HK-2 (cell line): Measurements from ENCODE around the gene SELENON.

ENCODE experiments used
- DNase-seq: peaks from one replicate; pipeline ENCODE4 v3.0.0-alpha.2; 2018; ENCODE audit not compliant: unreplicated experiment

The SELENON gene

GRCh38 chr1:25809929-25810328 is 9.9 kb downstream of the SELENON start:
- no peak for DNase-seq

- peak; percentile 72 for DNase-seq
Observed at GRCh38 chr1:25810341-25811299, 10.6 kb downstream of the SELENON start.

GRCh38 chr1:25811384-25812082 is 11.5 kb downstream of the SELENON start:
- no peak for DNase-seq

DNA sequence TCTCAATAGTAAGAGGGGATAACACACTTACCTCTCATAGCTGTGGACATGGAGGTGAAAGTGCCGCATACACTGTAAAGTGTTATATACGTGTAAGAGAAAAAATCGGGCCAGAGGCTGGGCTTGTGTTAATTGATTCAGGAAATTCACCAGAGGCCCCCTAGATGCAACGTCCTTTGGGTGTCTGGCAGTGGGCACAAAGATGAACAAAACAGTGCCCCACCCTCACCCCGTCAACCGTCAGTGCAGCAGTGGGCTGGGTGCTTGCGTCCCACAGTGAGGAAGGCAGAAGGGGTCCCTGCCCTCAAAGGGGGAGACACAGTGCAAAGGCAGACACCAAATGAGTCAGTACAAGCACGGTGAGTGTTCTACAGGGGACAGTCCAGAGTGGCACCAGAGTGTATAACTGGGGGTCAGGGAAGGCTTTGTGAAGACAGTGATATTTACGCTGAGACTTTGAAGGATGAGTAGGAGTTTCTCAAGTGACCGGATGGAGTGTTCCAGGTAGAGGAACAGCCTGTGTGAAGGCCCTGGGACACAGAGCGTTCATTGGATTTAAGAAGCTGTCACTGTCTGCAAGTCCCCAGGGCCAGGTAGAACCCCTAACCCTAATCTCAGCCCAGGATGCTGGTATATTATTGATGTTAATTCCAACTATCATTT is 13.2 kb downstream of the SELENON start:
- no peak for DNase-seq

DNA sequence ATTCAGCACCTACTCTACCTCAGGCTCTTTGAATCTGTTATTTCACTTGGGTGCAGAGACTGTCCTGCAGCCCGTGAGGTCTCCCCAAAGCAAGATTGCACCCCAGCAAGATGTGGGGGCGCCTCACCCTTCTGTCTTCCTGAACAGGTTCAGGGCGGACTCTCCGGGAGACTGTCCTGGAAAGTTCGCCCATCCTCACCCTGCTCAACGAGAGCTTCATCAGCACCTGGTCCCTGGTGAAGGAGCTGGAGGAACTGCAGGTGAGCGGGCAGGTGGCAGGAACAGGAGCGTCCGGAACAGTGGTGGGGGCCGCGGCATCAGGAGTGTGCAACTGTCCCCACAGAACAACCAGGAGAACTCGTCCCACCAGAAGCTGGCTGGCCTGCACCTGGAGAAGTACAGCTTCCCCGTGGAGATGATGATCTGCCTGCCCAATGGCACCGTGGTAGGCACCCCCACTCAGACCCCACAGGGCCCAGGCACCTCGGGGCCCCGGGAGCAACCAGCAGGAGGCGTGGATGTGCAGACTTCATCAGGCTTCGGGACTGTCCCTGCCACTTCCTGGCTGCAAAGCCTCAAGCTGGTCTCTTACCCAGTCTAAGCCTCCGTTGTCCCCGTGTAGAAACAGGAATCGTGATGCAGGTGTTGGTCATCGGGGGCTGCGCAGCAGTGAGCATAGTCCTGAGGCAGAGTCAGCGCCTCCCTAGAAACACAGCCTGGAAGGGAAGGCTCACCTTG is 13.9 kb downstream of the SELENON start:
- DNase-seq, result no peak

DNA sequence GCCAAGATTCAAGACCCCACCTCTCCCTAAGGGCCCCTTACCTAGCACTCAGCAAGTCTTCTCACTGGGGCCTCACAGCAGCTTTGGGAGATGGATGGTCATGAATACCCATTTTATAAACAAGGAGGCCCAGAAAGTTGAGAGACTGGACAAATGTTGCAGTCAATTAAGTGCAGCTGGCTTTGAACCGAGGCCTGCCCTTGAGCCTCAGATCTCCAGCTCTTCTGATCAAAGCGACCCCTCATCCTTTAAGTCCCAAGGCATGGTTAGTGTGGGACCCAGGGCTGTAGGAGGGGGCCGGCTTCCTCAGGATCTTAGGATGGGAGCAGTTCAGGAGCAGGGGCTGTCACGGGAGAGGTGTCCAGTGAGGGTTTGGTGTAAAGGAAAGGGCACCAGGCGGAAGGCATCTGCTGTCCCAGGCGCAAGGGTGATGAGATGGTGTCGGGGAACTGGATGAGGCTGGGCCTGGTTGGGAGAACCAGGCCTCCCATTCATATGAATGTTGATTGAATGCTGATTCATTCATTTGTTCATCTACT is 14.6 kb downstream of the SELENON start:
- no peak for DNase-seq

DNA sequence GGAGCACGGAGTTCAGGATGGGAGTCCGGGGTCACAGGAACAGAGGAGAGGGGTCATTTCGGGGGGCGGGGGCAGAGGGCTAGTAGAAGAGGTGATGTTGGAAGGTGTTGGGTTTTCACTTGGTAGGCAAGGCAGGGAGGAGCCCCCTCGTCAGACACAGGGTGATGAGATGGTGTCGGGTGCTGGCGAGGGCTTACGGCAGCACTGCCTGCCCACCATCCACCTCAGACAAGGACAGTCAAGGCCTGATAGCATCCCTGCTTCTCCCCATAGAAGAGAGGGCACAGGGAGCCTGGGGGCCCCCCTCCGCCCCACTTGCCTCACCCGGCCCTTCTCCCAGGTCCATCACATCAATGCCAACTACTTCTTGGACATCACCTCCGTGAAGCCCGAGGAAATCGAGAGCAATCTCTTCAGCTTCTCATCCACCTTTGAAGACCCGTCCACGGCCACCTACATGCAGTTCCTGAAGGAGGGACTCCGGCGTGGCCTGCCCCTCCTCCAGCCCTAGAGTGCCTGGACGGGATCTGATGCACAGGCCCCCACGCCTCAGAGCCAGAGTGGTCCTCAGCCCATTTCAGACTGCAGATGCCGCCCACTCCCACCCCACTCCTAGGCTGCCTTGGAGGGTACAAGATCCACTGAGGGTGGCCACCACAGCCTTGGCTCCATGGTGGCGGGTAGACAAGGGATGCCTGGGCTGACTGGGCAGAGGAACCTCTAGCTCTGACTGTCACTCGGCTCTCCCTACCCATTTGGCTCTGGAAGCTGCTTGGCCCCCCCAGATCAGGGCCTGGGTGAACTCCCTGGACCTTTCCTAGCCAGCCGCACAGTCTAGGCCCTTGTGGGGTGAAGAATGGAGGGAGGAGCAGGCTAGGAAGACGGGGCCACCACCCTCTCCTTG is 15.5 kb downstream of the SELENON start:
- no peak for DNase-seq

DNA sequence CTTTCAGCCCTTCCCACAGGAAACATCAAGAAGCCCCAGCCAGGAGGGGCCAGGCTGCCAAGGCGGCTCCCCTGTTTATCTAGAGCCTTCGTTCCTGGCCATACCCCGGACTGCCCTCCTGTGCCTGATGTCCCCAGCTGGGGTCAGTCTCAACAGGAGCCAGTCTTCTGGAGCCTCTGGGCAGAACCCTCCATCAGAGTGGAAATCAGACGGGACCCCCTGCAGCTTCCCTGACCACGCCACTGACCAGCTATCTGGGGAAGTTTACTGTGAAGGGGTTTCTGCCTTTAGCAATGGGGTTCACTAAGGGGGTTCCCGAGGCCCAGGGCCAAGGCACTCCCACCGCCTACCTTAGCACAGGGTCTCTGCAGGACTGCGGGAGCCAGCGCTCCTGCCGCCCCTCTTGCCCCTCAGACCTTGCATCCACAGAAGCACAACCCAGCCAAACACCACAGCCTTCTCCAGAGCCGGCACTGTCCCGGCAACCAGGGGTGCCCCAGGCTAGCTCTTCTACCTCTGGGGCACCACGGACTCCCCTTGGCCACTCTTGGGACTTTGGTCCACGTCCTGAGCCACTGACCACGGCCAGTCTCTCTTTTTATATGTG is 16.2 kb downstream of the SELENON start:
- DNase-seq, result no peak

DNA sequence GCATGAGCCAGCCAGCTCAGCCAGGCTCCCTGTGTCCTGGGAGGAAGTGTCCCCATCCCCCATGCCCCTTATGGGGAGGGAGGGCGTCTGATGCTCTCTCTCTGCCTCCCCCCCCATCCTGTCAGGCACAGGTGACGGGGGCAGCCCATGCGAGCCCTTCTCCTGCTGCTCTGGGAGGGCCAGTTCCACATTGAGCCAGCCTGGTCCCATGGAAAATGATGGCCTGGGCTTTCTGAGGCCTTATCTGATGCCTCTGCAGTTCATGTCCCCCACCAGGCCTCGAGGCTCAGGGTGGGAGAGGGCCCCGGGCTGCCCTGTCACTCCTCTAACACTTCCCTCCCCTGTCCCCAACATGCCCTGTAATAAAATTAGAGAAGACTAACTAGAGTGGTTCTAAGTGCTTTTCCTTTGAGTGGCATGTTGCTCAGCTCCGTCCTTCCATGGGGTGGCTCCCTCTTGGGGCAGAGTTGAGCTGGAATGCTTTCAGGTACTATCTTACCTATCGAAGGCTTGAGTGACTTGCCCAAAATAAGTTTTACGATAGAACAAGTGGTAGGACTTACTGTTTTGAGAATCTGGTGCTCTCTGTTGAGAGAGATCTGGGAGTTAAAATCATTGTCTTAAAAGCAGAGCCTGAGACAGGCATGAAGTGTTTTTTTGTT is 18.0 kb downstream of the SELENON start:
- DNase-seq, result no peak

GRCh38 chr1:25818569-25818968 is 18.6 kb downstream of the SELENON start:
- no peak for DNase-seq

- DNase-seq, result peak; percentile 93
Observed at GRCh38 chr1:25819491-25820246, 19.7 kb downstream of the SELENON start, which contains the start of gene MTFR1L. MTFR1L (plus strand) TSS chr1:25819954; CDS start chr1:25823105, 3,151 bp downstream.

DNA sequence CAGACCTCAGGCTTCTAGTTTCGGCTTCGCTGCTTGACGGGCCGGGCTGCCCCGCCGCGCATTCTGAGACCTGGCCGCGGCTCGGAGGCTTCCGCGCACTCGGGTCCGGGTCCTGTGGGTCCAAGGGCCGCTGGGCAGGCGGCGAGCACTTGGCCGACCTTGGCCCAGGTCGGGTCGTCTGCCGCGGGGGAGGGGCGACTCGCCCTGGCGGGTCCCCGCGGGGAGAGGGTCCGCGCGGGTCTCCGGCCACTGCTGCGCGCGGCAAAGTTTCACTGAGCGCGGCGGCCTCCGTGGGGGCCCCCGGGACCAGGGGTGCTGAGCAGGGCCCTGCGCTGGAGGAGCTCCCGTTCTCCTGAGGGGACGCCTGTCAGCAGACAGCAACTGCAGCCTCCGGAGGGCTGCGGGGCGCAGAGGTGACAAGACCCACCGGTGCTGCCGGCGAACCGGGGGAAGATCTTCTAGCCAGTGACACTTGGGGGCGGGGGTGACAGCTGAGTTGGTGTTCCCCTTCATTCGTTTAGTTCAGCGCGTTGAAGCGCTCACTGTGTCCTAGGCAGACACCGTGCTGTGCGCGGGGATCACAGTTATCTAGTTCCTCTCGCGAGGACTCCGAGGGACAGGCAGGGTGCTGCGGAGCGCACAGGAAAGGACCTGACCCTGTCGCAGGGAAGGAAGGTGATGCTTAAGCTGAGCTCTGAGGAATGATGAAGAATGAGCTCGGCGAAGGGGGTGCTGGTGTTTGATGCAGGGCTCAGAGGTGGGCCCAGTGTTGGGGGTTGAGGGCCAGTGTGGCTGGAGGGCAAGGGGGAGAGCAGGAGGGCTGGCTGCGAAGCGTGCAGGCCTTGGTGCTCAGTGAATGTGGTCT is 20.5 kb downstream of the SELENON start:
- peak; percentile 74 for DNase-seq

DNA sequence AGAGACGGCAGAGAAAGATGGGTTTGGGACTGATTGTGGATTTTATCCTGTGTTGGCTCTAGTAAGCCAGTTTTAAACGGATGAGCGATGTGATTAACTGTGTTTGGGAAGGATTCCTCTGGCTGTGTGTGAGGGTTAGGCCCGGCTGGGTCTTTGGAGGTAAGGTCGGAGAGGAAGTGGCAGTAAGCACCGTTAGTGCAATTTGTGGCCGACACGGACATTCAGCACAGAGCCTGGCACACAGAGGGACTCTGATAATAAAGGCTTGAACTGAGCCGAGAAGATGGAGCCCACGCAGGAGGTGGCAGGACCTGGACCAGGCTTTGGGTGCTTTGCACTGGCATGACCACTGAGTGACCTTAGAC is 21.1 kb downstream of the SELENON start:
- DNase-seq, result no peak

GRCh38 chr1:25821630-25822091 is 21.7 kb downstream of the SELENON start:
- no peak for DNase-seq

GRCh38 chr1:25825605-25826004 is 25.6 kb downstream of the SELENON start:
- DNase-seq, result no peak

DNA sequence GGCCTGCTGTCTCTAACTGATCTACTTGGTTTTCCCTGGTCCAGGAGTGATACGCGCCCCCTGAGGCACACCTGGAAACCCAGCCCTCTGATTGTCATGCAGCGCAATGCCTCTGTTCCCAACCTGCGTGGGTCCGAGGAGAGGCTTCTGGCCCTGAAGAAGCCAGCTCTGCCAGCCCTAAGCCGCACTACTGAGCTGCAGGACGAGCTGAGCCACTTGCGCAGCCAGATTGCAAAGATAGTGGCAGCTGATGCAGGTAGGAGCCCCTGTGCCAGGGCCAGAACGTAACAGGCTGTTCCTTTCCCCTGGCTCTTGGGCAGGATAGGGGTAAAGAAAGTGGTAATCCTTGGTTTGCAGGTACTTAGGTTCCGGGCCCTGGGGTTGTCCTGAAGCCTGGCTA is 26.6 kb downstream of the SELENON start:
- no peak for DNase-seq

DNA sequence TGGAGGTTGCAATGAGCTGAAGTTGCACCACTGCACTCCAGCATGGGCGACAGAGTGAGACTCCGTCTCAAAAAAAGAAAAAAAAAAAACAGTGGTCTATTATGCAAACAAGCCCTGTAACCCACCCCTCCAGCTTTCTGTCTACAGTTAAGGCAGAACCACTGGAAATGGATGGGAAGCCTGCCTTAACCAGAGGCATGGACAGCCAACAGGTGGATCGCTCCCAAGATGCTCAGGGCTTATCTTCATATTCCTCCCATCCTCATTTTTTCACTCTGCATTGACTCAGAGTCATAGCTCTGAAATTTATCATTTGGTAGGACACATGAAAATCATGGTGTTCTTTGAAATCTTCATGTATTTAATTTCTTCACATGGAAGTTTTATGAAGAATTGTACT is 28.5 kb downstream of the SELENON start:
- DNase-seq, result no peak

- no peak for DNase-seq
Observed at GRCh38 chr1:25829046-25829445, 29.1 kb downstream of the SELENON start.
